ENCODE data around the gene FOXG1.

The FOXG1 gene

DNA sequence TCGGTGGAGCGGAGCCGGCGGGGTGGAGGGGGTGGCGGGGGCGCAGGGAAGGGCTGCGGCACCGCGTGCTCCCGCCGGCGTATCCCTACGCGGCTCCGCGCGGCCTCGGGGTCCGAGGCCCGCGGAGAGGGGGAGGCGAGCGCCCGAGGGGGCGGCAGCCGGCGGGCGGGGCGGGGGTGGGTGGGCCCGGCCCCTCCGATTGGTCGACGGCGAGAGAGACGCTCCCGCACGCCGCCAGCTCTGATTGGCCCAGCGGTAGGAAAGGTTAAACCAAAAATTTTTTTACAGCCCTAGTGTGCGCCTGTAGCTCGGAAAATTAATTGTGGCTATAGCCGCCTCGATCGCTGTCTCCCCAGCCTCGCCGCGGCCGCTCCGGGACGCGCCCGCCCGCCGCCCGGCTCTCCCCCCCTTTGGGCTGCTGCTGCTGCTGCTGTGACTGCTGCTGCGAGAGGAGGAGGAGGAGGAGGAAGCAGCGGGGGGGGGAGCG lies at the start of gene FOXG1:
TSS of gene FOXG1 (plus strand) at position 319 of the 487 bp plus-strand sequence. CDS start 493 bp downstream, outside the sequence.
- TF ChIP-seq, protein P1, sequence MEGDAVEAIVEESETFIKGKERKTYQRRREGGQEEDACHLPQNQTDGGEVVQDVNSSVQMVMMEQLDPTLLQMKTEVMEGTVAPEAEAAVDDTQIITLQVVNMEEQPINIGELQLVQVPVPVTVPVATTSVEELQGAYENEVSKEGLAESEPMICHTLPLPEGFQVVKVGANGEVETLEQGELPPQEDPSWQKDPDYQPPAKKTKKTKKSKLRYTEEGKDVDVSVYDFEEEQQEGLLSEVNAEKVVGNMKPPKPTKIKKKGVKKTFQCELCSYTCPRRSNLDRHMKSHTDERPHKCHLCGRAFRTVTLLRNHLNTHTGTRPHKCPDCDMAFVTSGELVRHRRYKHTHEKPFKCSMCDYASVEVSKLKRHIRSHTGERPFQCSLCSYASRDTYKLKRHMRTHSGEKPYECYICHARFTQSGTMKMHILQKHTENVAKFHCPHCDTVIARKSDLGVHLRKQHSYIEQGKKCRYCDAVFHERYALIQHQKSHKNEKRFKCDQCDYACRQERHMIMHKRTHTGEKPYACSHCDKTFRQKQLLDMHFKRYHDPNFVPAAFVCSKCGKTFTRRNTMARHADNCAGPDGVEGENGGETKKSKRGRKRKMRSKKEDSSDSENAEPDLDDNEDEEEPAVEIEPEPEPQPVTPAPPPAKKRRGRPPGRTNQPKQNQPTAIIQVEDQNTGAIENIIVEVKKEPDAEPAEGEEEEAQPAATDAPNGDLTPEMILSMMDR (IDR thresholded peaks at IDR 0.05; ENCODE audit: unreplicated experiment in 3 of 3): no peak
- Mint-ChIP-seq H3K27ac (no peak within 1 kb of the TSS), H3K36me3 (ENCODE audit: low read depth) (no peaks in the 10 kb centered on the region), H3K27me3 (ENCODE audit: low read depth) (peaks cover 100% of the 10 kb centered on the region), H3K9me3 (peaks cover 5% of the 10 kb centered on the region), H3K4me3 (peak within 1 kb of the TSS; percentile 71 to 79 (median 79)), H3K4me1 (peaks cover 11% of the 10 kb centered on the region)

DNA sequence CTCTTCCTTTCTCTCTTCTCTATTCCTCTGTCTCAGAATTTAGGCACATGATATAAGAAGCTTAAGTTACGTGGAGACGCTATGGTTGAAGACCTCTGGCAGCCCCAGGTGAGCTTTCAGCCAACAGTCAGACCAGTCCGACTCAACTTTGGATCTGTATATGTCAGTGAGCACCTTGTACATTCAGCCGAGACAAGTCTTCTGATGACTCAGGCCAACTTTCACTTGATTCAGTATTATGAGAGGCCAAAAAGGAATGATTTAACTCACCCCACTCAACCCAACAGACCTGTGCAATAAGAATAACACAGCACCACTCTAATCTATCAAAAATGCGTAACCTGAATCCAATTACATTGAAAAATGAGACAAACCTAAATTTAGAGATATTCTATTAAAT lies 47.5 kb upstream of the FOXG1 start:
- H3K27ac Mint-ChIP-seq: no peak overlapping the region
- no peaks in the 10 kb centered on the region for H3K36me3 Mint-ChIP-seq (ENCODE audit: low read depth)
- TF ChIP-seq, protein P1 (IDR thresholded peaks at IDR 0.05; ENCODE audit: unreplicated experiment in 3 of 3): no peak
- H3K4me3 Mint-ChIP-seq: no peak overlapping the region
- H3K27me3 Mint-ChIP-seq (ENCODE audit: low read depth): no peaks in the 10 kb centered on the region
- no peaks in the 10 kb centered on the region for H3K4me1 Mint-ChIP-seq
- H3K9me3 Mint-ChIP-seq: no peaks in the 10 kb centered on the region

DNA sequence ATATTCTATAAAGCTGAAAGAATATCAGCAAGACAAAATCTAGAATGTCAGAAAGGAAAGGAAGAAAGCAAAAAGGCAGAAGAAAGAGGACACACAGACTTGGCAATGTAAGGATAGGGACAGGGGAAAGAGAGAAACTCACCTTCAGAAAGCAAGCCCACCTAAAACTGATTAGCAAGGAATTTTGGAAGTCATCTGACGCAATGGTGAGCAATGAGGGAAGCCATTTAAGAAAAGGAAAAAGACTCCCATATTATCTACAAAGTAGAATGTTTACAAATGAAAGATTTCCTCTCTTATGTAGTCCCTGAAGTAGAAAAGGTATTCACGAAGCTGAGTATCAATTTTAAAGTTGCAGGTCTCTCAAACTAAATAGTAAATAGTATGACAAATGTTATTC lies 35.2 kb upstream of the FOXG1 start:
- Mint-ChIP-seq H3K27me3 (ENCODE audit: low read depth) (peaks cover 3% of the 10 kb centered on the region), H3K4me3 (no peak overlapping the region), H3K4me1 (no peaks in the 10 kb centered on the region), H3K9me3 (no peaks in the 10 kb centered on the region), H3K27ac (no peak overlapping the region), H3K36me3 (ENCODE audit: low read depth) (no peaks in the 10 kb centered on the region)
- TF ChIP-seq, protein P1 (IDR thresholded peaks at IDR 0.05; ENCODE audit: unreplicated experiment in 3 of 3): no peak

DNA sequence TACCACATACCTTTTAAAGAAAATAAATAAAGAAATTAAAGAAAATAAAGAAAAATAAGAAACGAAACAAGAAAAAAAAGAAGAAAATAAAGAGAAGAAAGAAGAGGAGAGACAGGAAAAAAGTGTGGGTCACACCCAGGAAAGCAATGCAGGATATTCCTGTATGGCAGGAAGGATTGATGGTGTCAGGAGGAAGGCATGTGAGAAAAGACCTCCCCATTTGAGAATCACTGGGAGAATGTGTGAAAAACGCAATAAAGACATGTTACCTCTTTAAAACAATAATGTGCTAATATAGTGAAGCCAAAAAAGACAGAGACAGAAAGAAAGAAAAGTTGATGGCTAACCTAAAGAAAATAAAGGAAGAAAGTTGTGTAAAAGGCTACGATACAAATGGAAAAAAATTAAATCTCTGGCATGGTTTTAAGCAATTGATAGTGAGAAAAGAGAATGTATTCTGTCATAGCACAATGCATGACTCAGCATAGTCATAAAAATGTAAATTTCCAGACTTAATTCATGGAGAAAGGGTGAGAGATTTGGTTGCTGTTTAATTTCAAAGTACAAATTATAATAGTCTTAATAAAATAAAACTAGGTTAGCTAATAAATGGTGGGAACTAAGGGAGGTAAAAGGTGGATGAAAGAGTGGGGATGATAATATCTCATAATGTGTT lies 24.3 kb upstream of the FOXG1 start:
- Mint-ChIP-seq H3K4me1 (no peaks in the 10 kb centered on the region), H3K4me3 (no peak overlapping the region), H3K27me3 (ENCODE audit: low read depth) (no peaks in the 10 kb centered on the region), H3K9me3 (no peaks in the 10 kb centered on the region), H3K36me3 (ENCODE audit: low read depth) (no peaks in the 10 kb centered on the region), H3K27ac (no peak overlapping the region)
- TF ChIP-seq, protein P1 (IDR thresholded peaks at IDR 0.05; ENCODE audit: unreplicated experiment in 3 of 3): no peak

DNA sequence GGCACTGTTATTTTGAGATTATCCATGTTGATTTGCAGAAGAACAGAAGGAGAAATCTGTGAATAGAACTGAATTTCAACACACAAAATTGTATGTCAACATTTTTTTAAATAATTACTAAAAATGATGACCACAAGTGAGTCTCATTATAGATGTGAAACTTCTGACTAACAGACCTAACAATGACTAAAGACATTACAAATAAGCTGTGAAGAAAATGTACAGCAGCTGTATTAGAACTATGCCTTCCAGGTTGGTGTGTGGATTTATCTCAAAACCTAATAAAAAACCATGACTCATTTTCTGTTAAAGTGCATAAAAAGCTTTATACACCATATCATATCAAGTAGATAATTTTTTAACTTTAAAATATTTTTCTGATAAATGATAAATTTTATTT lies 22.5 kb upstream of the FOXG1 start:
- H3K27ac Mint-ChIP-seq: no peak overlapping the region
- no peaks in the 10 kb centered on the region for H3K36me3 Mint-ChIP-seq (ENCODE audit: low read depth)
- H3K27me3 Mint-ChIP-seq (ENCODE audit: low read depth): no peaks in the 10 kb centered on the region
- H3K4me3 Mint-ChIP-seq: no peak overlapping the region
- H3K9me3 Mint-ChIP-seq: no peaks in the 10 kb centered on the region
- TF ChIP-seq, protein P1 (IDR thresholded peaks at IDR 0.05; ENCODE audit: unreplicated experiment in 3 of 3): no peak
- H3K4me1 Mint-ChIP-seq: no peaks in the 10 kb centered on the region

DNA sequence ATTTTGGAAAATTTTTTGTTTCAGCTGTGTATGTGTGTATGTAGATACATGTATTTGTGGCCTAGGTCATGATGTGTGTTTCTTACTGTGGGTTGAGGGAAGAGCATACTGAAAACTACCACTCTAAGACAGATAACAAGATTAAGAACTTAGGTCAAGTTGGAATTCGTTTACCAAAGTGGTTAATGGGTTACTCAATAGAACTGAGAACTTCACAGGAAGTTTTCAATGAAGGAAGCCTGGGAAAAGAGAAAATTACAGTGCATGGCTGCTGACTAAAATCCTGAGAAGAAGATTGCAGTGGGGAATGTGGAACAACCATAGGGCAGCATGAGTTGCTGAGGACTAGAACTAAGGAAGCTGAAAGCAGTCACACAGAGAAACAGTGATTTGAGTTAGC lies 21.4 kb upstream of the FOXG1 start:
- no peaks in the 10 kb centered on the region for H3K27me3 Mint-ChIP-seq (ENCODE audit: low read depth)
- no peaks in the 10 kb centered on the region for H3K4me1 Mint-ChIP-seq
- no peaks in the 10 kb centered on the region for H3K9me3 Mint-ChIP-seq
- no peak overlapping the region for H3K4me3 Mint-ChIP-seq
- no peaks in the 10 kb centered on the region for H3K36me3 Mint-ChIP-seq (ENCODE audit: low read depth)
- TF ChIP-seq, protein P1 (IDR thresholded peaks at IDR 0.05; ENCODE audit: unreplicated experiment in 3 of 3): no peak
- H3K27ac Mint-ChIP-seq: peak overlapping the region in 2 of 3 experiments; percentile 8 to 37

Measured in nephron (organoid).